Endothelial cell of umbilical vein (primary cell): ENCODE data around the gene CEP164. TPM values are rescaled to one million over a fixed set of nuclear protein-coding genes. Genes with fewer than 3 reads are reported as not detected.

Experiments used
- BruUV-seq: library from RNA; stranded (reverse); fragments of 400-500 nt; replicated peaks from 2 replicates; lab custom pipeline; 2021; lab: Mats Ljungman, UMichigan
- CTCF ChIA-PET: fragments of 300-600, 350-600 bp; sonication (Branson Sonifier 250); formaldehyde crosslinking; loops from one replicate; lab custom pipeline; 2021; ENCODE audit warnings: antibody characterized with exemption, inconsistent platforms; lab: Charles Lee
- POLR2A ChIA-PET: fragments of 300-600, 350-600 bp; sonication (Branson Sonifier 250); formaldehyde crosslinking; loops from one replicate; lab custom pipeline; 2021; ENCODE audit warnings: antibody characterized with exemption, inconsistent platforms; lab: Charles Lee
- DNase-seq: peaks from one replicate; pipeline ENCODE4 v3.0.0-alpha.2; 2011; ENCODE audit warnings: low read depth, low spot score
- FAIRE-seq: peaks from 2 replicates; lab custom pipeline; 2011; peaks lifted over from hg19 to GRCh38; lab: Jason Lieb, UNC
- H2AFZ ChIP-seq: 2 replicates; pipeline ENCODE4 v1.6.0; 2012; ENCODE audit warnings: low read depth, low read length, control low read depth, inconsistent platforms
- H3K27ac ChIP-seq: 2 replicates; pipeline ENCODE4 v1.5.1; 2011; ENCODE audit warnings: low read depth, mild to moderate bottlenecking, control low read depth, low read length, moderate library complexity; ENCODE audit not compliant: insufficient read depth
- H3K27me3 ChIP-seq, 2 experiments: 2 replicates each; pipeline versions ENCODE4 v1.6.0 to v1.6.1; 2011; ENCODE audit warnings: low read length in 2 of 2, mixed read lengths in 1 of 2; ENCODE audit not compliant: control insufficient read depth in 2 of 2, insufficient read depth in 2 of 2
- H3K36me3 ChIP-seq, 2 experiments: 2 replicates in 1 of 2; 3 replicates in 1 of 2; pipeline ENCODE4 v1.5.1; 2011; ENCODE audit warnings: low read length in 2 of 2, mild to moderate bottlenecking in 1 of 2, moderate library complexity in 1 of 2; ENCODE audit not compliant: control insufficient read depth in 2 of 2, insufficient read depth in 2 of 2; ENCODE audit errors: extremely low read depth in 1 of 2
- H3K4me1 ChIP-seq: 3 replicates; pipeline ENCODE4 v1.5.1; 2011; ENCODE audit warnings: mild to moderate bottlenecking, low read length; ENCODE audit not compliant: control insufficient read depth, insufficient read depth; ENCODE audit errors: extremely low read depth
- H3K4me2 ChIP-seq: 2 replicates; pipeline ENCODE4 v1.6.1; 2011; ENCODE audit warnings: low read length, control low read depth, mixed read lengths; ENCODE audit not compliant: insufficient read depth
- H3K4me3 ChIP-seq, 3 experiments: fragments of 200-600 bp in 1 of 3; sonication (generic), shearing (Covaris generic) in 1 of 3; replicated peaks in 1 of 3; 2 replicates each; pipeline ENCODE4 v1.5.1; 2011 to 2016; ENCODE audit warnings: control low read depth in 3 of 3, low read length in 3 of 3, mild to moderate bottlenecking in 2 of 3, inconsistent platforms in 1 of 3, low read depth in 1 of 3, moderate library complexity in 1 of 3; ENCODE audit not compliant: insufficient read depth in 1 of 3
- H3K79me2 ChIP-seq: 2 replicates; pipeline ENCODE4 v1.6.0; 2012; ENCODE audit warnings: low read length, inconsistent platforms; ENCODE audit not compliant: control insufficient read depth, insufficient read depth
- H3K9ac ChIP-seq: replicated peaks from 2 replicates; pipeline ENCODE3; 2011; ENCODE audit warnings: low read length, control low read depth; ENCODE audit not compliant: insufficient read depth; ENCODE audit errors: extremely low read depth
- H3K9me1 ChIP-seq: replicated peaks from 3 replicates; pipeline ENCODE4 v1.6.0; 2011; ENCODE audit warnings: mild to moderate bottlenecking, low read length; ENCODE audit not compliant: control insufficient read depth, insufficient read depth; ENCODE audit errors: extremely low read depth
- H3K9me3 ChIP-seq: replicated peaks from 2 replicates; pipeline ENCODE4 v1.5.1; 2012; ENCODE audit warnings: low read length, inconsistent platforms; ENCODE audit not compliant: control insufficient read depth, insufficient read depth
- H4K20me1 ChIP-seq: replicated peaks from 2 replicates; pipeline ENCODE3; 2011; ENCODE audit warnings: mild to moderate bottlenecking, low read length; ENCODE audit not compliant: control insufficient read depth, insufficient read depth; ENCODE audit errors: extremely low read depth
- CTCF ChIP-seq, 2 donors: IDR thresholded peaks; 1 replicate in 1 of 2; 2 replicates in 1 of 2; pipeline ENCODE4 v1.5.1; 2011; ENCODE audit warnings: low read length in 2 of 2, mild to moderate bottlenecking in 2 of 2, moderate library complexity in 2 of 2, control low read depth in 1 of 2, inconsistent platforms in 1 of 2, low read depth in 1 of 2; ENCODE audit not compliant: insufficient read depth in 1 of 2; ENCODE audit errors: extremely low read depth in 1 of 2
- EZH2 ChIP-seq: IDR thresholded peaks from 2 replicates; pipeline ENCODE4 v1.6.1; 2012; ENCODE audit warnings: borderline replicate concordance, low read depth, mild to moderate bottlenecking, moderate library complexity, low read length, inconsistent platforms; ENCODE audit not compliant: severe bottlenecking
- FOS ChIP-seq: IDR thresholded peaks from 2 replicates; pipeline ENCODE4 v1.6.1; 2011; ENCODE audit warnings: mild to moderate bottlenecking, low read length, moderate library complexity, borderline replicate concordance; ENCODE audit not compliant: insufficient read depth
- GATA2 ChIP-seq: IDR thresholded peaks from 2 replicates; pipeline ENCODE4 v1.7.0; 2011; ENCODE audit warnings: low read depth, mild to moderate bottlenecking, moderate library complexity, mixed read lengths, low read length; ENCODE audit not compliant: insufficient read length, insufficient read depth
- JUN ChIP-seq: IDR thresholded peaks from 2 replicates; pipeline ENCODE4 v1.6.1; 2011; ENCODE audit warnings: borderline replicate concordance, low read depth; ENCODE audit not compliant: insufficient read length, insufficient read depth
- MAX ChIP-seq: IDR thresholded peaks from 2 replicates; pipeline ENCODE4 v1.6.1; 2011; ENCODE audit not compliant: insufficient read depth, insufficient read length
- MYC ChIP-seq: IDR thresholded peaks from one replicate; pipeline ENCODE4 v1.6.1; 2011; ENCODE audit warnings: mild to moderate bottlenecking, low read depth, low read length
- POLR2A ChIP-seq: IDR thresholded peaks from 2 replicates; pipeline ENCODE4 v1.6.1; 2012; ENCODE audit warnings: low read depth, mild to moderate bottlenecking, control low read depth, low read length
- POLR2AphosphoS5 ChIP-seq: IDR thresholded peaks from 2 replicates; pipeline ENCODE4 v1.6.1; 2012; ENCODE audit warnings: low read depth, mild to moderate bottlenecking, control low read depth, low read length, moderate library complexity; ENCODE audit not compliant: insufficient read depth
- dilution Hi-C: fragments of 300-500 bp; cut with MboI; formaldehyde crosslinking; loops from one replicate; pipeline ENCODE4 v1.15.0; 2019; ENCODE audit warnings: low sequenced_read_pairs; ENCODE audit not compliant: extremely low pct_ligation_motif_present
- intact Hi-C: fragments of 100-400 bp; cut with micrococcal nuclease; formaldehyde crosslinking; loops from one replicate; pipeline ENCODE4 v1.10.0; 2022
- polyA plus RNA-seq, 4 experiments: library from polyadenylated mRNA; depleted of rRNA in 3 of 4; stranded (reverse) in 3 of 4; unstranded in 1 of 4; fragments of >200 nt; gene quantifications; 2 replicates each; pipeline versions ENCODE4 v1.2.1 to v1.2.3, GENCODE V29; 2011 to 2012; ENCODE audit warnings: missing spikeins in 1 of 4
- total RNA-seq: library from RNA; stranded (reverse); gene quantifications from 2 replicates; pipeline ENCODE4 v1.2.3, GENCODE V29; 2021

Gene CEP164
- total and polyA plus RNA-seq, 2 donors (not counting 3 experiments of a cell fraction or from before 2014, with no cell fraction given): 22.7 to 48.4 TPM

- Histone ChIP-seq H3K27me3 (no peaks in the 10 kb centered on the region), H3K4me3 (no peak overlapping the region), H4K20me1 (no peaks in the 10 kb centered on the region), H2AFZ (no peak overlapping the region), H3K79me2 (no peaks in the 10 kb centered on the region), H3K9me1 (no peaks in the 10 kb centered on the region), H3K4me1 (no peaks in the 10 kb centered on the region), H3K9ac (no peak overlapping the region), H3K27ac (no peak overlapping the region), H3K4me2 (no peak overlapping the region), H3K9me3 (no peaks in the 10 kb centered on the region), H3K36me3 (peaks cover 7 to 22% of the 10 kb centered on the region in 2 experiments)
- TF ChIP-seq MAX: no peak
- DNase-seq (no peak), FAIRE-seq (no peak)
- ChIA-PET CTCF (interaction anchor here (4.8 kb wide), 1 partner anchor 17 kb away, joined by 21 read pairs; no protein-coding TSS in a partner anchor), POLR2A (no interaction called here)
- intact Hi-C loops: no loop called here
- dilution Hi-C loops: no loop called here
- BruUV-seq: no TSS peak
Measured at GRCh38 chr11:117409511-117409910, 81.9 kb downstream of the CEP164 start.

- Histone ChIP-seq H2AFZ (no peak overlapping the region), H3K4me1 (no peaks in the 10 kb centered on the region), H3K4me3 (no peak overlapping the region), H4K20me1 (no peaks in the 10 kb centered on the region), H3K9ac (no peak overlapping the region), H3K9me1 (no peaks in the 10 kb centered on the region), H3K27ac (no peak overlapping the region), H3K27me3 (no peaks in the 10 kb centered on the region), H3K36me3 (peaks cover 7 to 18% of the 10 kb centered on the region in 2 experiments), H3K9me3 (no peaks in the 10 kb centered on the region), H3K4me2 (no peak overlapping the region), H3K79me2 (no peaks in the 10 kb centered on the region)
- no TSS peak for BruUV-seq
- TF ChIP-seq EZH2: no peak
- no peak for TF ChIP-seq MAX
- no peak for TF ChIP-seq POLR2A
- TF ChIP-seq JUN: no peak
- no peak for TF ChIP-seq MYC
- no peak for TF ChIP-seq CTCF (IDR thresholded peaks at IDR 0.05; ENCODE audit: extremely low read depth in 1 of 2, insufficient read depth in 1 of 2, low read depth in 1 of 2, low read length in 2 of 2)
- no peak for TF ChIP-seq POLR2AphosphoS5
- TF ChIP-seq FOS: no peak
- TF ChIP-seq GATA2: no peak
- intact Hi-C loops (no loop called here), dilution Hi-C loops (no loop called here)
- no peak for DNase-seq
- POLR2A ChIA-PET: no interaction called here
- CTCF ChIA-PET: interaction anchor here (4.8 kb wide), 1 partner anchor 16 kb away, joined by 21 read pairs; no protein-coding TSS in a partner anchor
- no peak for FAIRE-seq
Measured at GRCh38 chr11:117410238-117410637, 82.6 kb downstream of the CEP164 start.
